ENCODE results near the gene PDE4D. TPM values are rescaled to one million over a fixed set of nuclear protein-coding genes. Genes with fewer than 3 reads are reported as not detected.

The PDE4D gene
- total RNA-seq, 1 donor from 2014 or later, result 7.6 TPM

GRCh38 chr5:59125011-59125961, 768.2 kb downstream of the PDE4D start:
- DNase-seq (ENCODE audit: low spot score, unreplicated experiment), result no peak
- H3K36me3 Mint-ChIP-seq (ENCODE audit: insufficient read depth), result no peaks in the 10 kb centered on the region

GRCh38 chr5:59123595-59124561, 769.6 kb downstream of the PDE4D start:
- Mint-ChIP-seq H3K4me1 (ENCODE audit: low read depth) (peaks cover 2% of the 10 kb centered on the region), H3K36me3 (ENCODE audit: insufficient read depth) (no peaks in the 10 kb centered on the region), H3K4me3 (ENCODE audit: low read depth) (no peak overlapping the region), H3K9me3 (ENCODE audit: low read depth) (peaks cover 3% of the 10 kb centered on the region), H3K27me3 (no peaks in the 10 kb centered on the region), H3K27ac (no peak overlapping the region)
- DNase-seq (ENCODE audit: low spot score, unreplicated experiment), result no peak
- TF ChIP-seq CTCF (IDR thresholded peaks at IDR 0.05; ENCODE audit: unreplicated experiment), result no peak

More at GRCh38 chr5:59125011-59125961, 768.2 kb downstream of the PDE4D start:
- Mint-ChIP-seq H3K4me3 (ENCODE audit: low read depth) (no peak overlapping the region), H3K27ac (no peak overlapping the region), H3K27me3 (no peaks in the 10 kb centered on the region), H3K9me3 (ENCODE audit: low read depth) (peaks cover 3% of the 10 kb centered on the region), H3K4me1 (ENCODE audit: low read depth) (peaks cover 5% of the 10 kb centered on the region)
- TF ChIP-seq CTCF (IDR thresholded peaks at IDR 0.05; ENCODE audit: unreplicated experiment), result no peak

GRCh38 chr5:59119480-59119879, 774.0 kb downstream of the PDE4D start:
- no peak overlapping the region for H3K4me3 Mint-ChIP-seq (ENCODE audit: low read depth)
- H3K27me3 Mint-ChIP-seq, result no peaks in the 10 kb centered on the region
- H3K4me1 Mint-ChIP-seq (ENCODE audit: low read depth), result peaks cover 15% of the 10 kb centered on the region
- no peaks in the 10 kb centered on the region for H3K36me3 Mint-ChIP-seq (ENCODE audit: insufficient read depth)
- no peak for TF ChIP-seq CTCF (IDR thresholded peaks at IDR 0.05; ENCODE audit: unreplicated experiment)
- H3K27ac Mint-ChIP-seq, result no peak overlapping the region
- peaks cover 3% of the 10 kb centered on the region for H3K9me3 Mint-ChIP-seq (ENCODE audit: low read depth)
- no peak for DNase-seq (ENCODE audit: low spot score, unreplicated experiment)

- no peak for DNase-seq (ENCODE audit: low spot score, unreplicated experiment)
- no peak for TF ChIP-seq CTCF (IDR thresholded peaks at IDR 0.05; ENCODE audit: unreplicated experiment)
- peaks cover 3% of the 10 kb centered on the region for H3K9me3 Mint-ChIP-seq (ENCODE audit: low read depth)
- no peaks in the 10 kb centered on the region for H3K27me3 Mint-ChIP-seq
- H3K27ac Mint-ChIP-seq, result no peak overlapping the region
- no peaks in the 10 kb centered on the region for H3K36me3 Mint-ChIP-seq (ENCODE audit: insufficient read depth)
- no peak overlapping the region for H3K4me3 Mint-ChIP-seq (ENCODE audit: low read depth)
- H3K4me1 Mint-ChIP-seq (ENCODE audit: low read depth), result peaks cover 15% of the 10 kb centered on the region
Measured at GRCh38 chr5:59117320-59117719, 776.2 kb downstream of the PDE4D start.

Measured in progenitor cell of endocrine pancreas (in vitro differentiated cells).